NOMO-1 treated with DMSO at 0.1 percent for 48 hours (cell line): ENCODE results near the gene IL17RD.

Source experiments
- DNase-seq: peaks from one replicate; lab custom pipeline; 2025; ENCODE audit not compliant: unreplicated experiment; lab: John Stamatoyannopoulos, UW

Gene IL17RD

GRCh38 chr3:57131210-57131588, 34.0 kb downstream of the IL17RD start:
- DNase-seq = no peak

- no peak for DNase-seq
Observed at GRCh38 chr3:57130571-57131209, 34.5 kb downstream of the IL17RD start.

- DNase-seq = no peak
Observed at GRCh38 chr3:57128826-57129667, 36.1 kb downstream of the IL17RD start.

GRCh38 chr3:57127891-57128518, 37.1 kb downstream of the IL17RD start:
- DNase-seq = no peak

GRCh38 chr3:57126244-57126643, 38.9 kb downstream of the IL17RD start:
- no peak for DNase-seq

- no peak for DNase-seq
Observed at GRCh38 chr3:57120451-57121174, 44.5 kb downstream of the IL17RD start.

- no peak for DNase-seq
Observed at GRCh38 chr3:57120040-57120439, 45.1 kb downstream of the IL17RD start.

GRCh38 chr3:57118254-57118653, 46.9 kb downstream of the IL17RD start:
- DNase-seq = no peak

- no peak for DNase-seq
Observed at GRCh38 chr3:57116501-57116900, 48.7 kb downstream of the IL17RD start.

- DNase-seq = peak; percentile 38
Observed at GRCh38 chr3:57112206-57112605, 52.9 kb downstream of the IL17RD start.

GRCh38 chr3:57110798-57111197, 54.4 kb downstream of the IL17RD start:
- DNase-seq = no peak

- no peak for DNase-seq
Observed at GRCh38 chr3:57110214-57110613, 54.9 kb downstream of the IL17RD start.

- DNase-seq = no peak
Observed at GRCh38 chr3:57109437-57110199, 55.5 kb downstream of the IL17RD start.

GRCh38 chr3:57108684-57109083, 56.5 kb downstream of the IL17RD start:
- DNase-seq = no peak

- no peak for DNase-seq
Observed at GRCh38 chr3:57105585-57105984, 59.6 kb downstream of the IL17RD start.

- peak; percentile 83 for DNase-seq
Observed at GRCh38 chr3:57100046-57100695, 65.0 kb downstream of the IL17RD start.

GRCh38 chr3:57098418-57099310, 66.5 kb downstream of the IL17RD start:
- no peak for DNase-seq

GRCh38 chr3:57097536-57097935, 67.6 kb downstream of the IL17RD start:
- DNase-seq = no peak

GRCh38 chr3:57095363-57095762, 69.8 kb downstream of the IL17RD start:
- no peak for DNase-seq
